MM.1S (cell line): ENCODE results near the gene GPC5.

Experiments used
- EZH2phosphoT487 ChIP-seq: fragments of 300-600 bp; sonication (generic); IDR thresholded peaks from 2 replicates; pipeline ENCODE4 v1.6.1; 2018; ENCODE audit warnings: antibody characterized with exemption, low read length
- TF ChIP-seq, protein P1 (sequence below): fragments of 300-600 bp; sonication (generic); IDR thresholded peaks from 2 replicates; pipeline ENCODE4 v1.5.1; 2016; ENCODE audit warnings: antibody characterized with exemption, low read length, mixed read lengths

- no peak for TF ChIP-seq EZH2phosphoT487
- TF ChIP-seq, protein P1, sequence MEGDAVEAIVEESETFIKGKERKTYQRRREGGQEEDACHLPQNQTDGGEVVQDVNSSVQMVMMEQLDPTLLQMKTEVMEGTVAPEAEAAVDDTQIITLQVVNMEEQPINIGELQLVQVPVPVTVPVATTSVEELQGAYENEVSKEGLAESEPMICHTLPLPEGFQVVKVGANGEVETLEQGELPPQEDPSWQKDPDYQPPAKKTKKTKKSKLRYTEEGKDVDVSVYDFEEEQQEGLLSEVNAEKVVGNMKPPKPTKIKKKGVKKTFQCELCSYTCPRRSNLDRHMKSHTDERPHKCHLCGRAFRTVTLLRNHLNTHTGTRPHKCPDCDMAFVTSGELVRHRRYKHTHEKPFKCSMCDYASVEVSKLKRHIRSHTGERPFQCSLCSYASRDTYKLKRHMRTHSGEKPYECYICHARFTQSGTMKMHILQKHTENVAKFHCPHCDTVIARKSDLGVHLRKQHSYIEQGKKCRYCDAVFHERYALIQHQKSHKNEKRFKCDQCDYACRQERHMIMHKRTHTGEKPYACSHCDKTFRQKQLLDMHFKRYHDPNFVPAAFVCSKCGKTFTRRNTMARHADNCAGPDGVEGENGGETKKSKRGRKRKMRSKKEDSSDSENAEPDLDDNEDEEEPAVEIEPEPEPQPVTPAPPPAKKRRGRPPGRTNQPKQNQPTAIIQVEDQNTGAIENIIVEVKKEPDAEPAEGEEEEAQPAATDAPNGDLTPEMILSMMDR, result no peak
Observed at GRCh38 chr13:91601273-91601672, 202.9 kb downstream of the GPC5 start.
